NCI-H460 (cell line): Measurements from ENCODE around the gene MRPS22. TPM values are rescaled to one million over a fixed set of nuclear protein-coding genes. Genes with fewer than 3 reads are reported as not detected.

Experiments used
- DNase-seq: peaks from one replicate; pipeline ENCODE4 v3.0.0-alpha.2; 2016; ENCODE audit warnings: low read depth; ENCODE audit errors: extremely low read depth
- total RNA-seq: library from RNA; depleted of rRNA; stranded (reverse); fragments of >200 nt; shearing (Covaris generic); gene quantifications from 2 replicates; pipeline ENCODE4 v1.2.3, GENCODE V29; 2014

The MRPS22 gene
- total RNA-seq, 1 experiment from 2014 or later: 86.1 TPM

DNA sequence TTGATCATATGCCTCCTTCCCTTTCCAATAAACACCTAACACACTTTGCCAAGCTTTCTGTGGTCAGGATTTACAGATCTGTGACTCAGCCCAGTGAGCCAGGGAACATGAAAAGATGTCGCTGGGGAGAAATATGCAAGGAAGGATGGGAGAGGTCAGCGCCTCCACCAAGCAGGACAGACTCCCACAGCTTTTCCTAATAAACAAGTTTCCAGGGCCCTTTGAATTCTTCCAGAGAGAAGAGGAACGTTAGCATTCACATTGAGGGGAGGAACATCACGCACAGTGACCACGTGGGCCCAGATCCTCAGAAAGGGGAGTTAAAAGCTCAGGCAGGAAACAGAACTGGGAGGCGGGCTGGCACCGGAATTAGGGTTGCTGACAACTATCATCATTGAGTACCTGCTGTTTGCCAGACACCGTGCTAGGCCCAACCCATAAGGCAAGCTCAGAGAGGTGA, 33.3 kb upstream of the MRPS22 start:
- DNase-seq: no peak

- no peak for DNase-seq
These were observed 32.3 kb upstream of the MRPS22 start for GRCh38 chr3:139311557-139311956.

GRCh38 chr3:139312416-139312815, 31.4 kb upstream of the MRPS22 start:
- no peak for DNase-seq

- DNase-seq: no peak
These were observed 30.9 kb upstream of the MRPS22 start for GRCh38 chr3:139312959-139313358.

DNA sequence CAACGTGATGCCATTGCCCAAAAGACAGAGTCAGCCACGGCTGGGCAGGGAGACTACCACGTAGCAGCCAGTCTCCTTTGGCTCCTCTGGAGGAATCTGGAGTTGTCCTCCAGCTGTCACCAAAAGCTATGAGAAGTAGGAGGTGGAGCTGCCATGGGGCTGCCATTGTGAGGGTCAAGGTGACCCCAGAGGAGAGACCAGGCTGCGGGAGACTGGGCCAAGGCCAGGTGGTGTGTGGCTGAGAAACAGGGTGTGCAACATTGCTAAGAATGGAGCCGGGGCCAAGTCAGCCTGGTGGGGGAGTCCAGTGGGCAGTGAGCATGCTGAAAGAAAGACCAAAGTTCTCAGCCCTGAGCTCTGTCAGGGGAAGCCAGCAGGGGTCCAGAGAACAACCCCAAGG, 29.9 kb upstream of the MRPS22 start:
- no peak for DNase-seq

DNA sequence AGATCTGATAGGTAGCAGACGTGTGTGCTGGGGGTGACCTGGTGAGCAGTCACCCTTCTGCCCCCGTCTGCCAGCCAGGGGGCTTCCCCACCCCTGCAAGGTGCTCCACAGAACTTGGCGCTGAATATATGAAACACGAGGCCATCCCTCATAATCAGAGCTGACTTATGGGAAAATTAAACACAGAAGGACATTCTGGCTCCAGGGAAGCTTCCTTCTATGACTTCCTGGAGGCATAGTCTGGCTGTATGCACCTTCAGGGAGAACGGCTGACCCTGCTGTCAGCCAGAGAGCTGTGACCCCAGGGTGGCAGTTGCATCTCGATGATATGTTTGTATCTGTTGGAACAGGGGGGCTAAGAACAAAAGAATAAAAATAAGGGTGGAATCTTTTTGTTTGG, 26.6 kb upstream of the MRPS22 start:
- no peak for DNase-seq

DNA sequence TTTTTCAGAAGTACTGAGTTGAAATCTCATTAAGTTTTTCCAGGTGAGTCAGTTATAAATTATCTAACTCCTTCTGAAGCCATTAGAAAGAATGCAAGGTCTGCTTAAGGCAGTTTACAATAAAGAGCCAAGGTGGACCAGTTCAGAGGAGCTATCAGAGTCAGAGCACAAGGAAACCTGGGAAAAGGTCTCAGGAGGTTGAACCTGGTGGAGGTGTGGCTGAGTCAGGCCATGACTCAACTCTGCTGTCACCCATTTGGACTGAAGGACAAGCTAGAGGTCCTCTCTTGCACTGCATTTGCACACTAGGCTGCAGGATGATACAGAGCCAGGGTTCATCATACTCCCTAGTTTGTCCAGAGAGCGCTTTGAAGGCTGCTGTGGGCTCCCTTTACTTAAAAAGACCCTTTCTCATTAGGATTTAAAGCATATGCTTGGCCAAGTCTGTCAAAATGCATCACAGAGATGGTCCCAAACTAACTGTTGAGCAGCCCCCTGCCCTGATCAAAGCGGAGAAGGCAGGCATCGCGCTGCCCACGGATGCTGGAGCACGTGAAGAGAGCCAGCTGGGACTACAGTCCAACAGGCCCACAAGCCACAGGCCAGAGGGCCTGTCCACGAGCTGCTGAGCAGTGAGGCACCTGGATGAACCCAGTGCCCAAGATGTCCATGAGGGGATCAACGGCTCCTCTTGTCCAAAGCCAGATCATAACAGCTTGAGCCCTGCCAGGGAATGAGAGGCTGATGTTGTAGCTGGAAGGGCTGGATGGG, 26.0 kb upstream of the MRPS22 start:
- no peak for DNase-seq

DNA sequence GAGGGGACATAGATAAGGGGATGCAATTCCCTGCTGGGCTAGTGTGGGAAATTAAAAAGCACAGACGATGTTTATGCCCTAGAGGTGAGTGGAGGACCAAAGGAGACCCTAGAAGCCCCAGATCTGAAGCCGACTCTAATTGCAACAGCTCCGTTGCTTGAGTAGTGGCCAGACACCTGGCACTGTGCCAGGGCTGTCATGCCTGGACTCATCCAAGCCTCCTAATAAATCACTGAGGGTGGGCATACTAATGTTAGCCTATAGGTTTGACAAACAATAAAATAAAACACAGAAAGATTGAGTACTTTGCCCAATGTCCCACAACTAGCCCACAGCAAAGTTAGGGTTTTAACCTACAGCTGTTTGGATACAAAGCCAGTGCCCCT, 25.4 kb upstream of the MRPS22 start:
- DNase-seq: no peak

DNA sequence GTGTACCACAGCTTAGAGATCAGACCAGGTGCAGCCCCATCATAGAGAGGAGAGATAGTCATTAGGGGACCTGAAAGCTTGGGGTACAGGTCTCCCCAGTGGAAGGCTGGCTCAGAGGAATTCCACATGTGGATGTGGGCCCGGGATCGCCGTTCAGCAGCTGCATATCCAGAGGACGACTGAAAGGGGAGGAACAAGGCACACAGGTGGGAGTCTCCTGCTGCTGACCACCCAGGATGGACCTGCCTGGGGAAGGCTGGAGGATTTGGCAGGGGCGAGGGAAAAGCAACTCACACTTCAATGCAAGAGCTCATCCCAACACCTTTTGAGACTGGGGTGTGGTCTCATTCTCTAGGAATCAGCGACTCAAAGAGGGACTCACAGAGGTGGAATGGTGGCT, 25.0 kb upstream of the MRPS22 start:
- DNase-seq: no peak

DNA sequence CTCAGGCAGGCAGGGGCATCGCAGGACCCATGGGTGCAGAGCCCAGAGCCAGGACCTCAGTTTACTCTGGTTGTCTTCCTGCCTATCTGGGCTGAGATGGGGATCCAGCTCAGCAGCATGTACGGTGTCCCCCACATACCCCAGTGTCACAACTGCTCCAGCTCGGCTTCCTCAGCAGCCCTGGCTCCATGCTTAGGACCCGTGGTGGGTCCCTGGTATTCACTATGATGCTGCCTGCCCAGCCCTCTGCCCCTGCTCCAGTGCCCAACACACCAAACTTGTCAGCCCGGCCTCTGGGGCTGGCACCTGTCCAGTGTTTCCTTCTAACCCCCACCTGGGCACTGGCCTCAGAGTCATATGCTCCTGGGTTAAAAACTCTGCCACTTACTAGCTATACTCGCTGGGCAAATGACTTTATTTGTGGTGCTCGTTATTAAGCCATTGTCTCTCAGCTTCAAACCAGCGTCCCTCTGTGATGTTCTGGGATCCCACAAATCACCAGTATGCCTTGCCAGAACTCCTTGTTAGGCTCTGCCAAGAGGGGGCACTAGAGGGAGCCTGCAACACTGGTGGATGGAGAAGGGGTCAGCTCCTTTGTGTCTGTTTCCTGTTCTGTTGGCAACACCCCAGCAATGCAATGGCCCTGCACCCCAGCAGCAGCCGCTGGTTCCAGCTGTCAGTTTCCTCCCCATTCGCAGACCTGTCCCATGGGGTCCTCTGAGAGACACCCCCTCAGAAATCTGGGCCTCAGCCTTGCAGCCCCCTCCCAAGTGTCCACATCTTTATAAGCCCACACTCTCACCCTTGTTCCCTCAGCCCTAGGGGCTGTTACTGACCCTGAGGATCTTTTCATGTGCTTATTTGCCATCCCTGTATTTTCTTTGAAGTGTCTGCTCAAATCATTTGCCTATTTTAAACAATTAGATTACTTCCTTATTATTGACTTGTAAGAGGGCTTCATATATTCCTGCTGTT, 24.1 kb upstream of the MRPS22 start:
- DNase-seq: no peak

- no peak for DNase-seq
These were observed 23.1 kb upstream of the MRPS22 start for GRCh38 chr3:139320551-139321309.

DNA sequence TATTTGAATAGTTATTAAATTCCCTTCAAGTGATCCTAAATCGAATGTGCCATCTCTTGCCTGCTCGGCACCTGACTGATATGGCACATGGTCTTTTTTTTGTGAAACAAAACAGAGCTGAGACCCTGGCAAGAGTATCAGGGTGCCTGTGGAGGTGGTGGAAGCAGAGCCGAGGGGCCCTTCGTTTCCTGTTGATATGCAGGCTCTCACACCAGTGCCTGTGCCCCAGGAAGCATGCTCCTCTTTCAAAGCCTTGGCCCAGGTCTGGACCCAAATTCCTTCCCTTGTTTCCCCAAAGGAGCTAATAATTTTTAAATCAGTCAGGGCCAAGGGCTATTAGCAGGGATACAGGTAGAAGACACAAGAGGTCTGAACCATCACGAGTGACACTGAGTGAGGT, 21.5 kb upstream of the MRPS22 start:
- no peak for DNase-seq

DNA sequence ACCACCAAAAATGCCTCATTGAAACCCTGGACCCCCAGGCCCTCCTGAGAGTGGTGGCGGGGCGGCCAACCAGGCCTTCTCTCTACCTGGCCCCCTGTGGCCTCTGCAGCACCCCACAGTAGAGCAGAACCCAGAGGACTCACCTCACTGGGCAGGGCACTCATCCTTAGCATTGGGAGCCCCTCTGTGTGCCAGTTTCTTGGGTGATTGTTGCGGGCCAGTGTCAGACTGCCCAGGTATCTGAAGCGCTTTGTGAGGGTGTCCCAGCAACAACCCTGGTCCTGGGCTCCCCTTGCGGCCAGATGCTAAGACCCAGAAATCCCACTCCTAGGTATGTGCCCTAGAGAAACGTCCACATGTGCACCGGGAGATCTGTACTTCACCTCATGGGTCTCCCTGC, 20.7 kb upstream of the MRPS22 start:
- no peak for DNase-seq

GRCh38 chr3:139324456-139324855, 19.4 kb upstream of the MRPS22 start:
- no peak for DNase-seq

GRCh38 chr3:139325551-139325950, 18.3 kb upstream of the MRPS22 start:
- no peak for DNase-seq

GRCh38 chr3:139326131-139326530, 17.7 kb upstream of the MRPS22 start:
- no peak for DNase-seq

DNA sequence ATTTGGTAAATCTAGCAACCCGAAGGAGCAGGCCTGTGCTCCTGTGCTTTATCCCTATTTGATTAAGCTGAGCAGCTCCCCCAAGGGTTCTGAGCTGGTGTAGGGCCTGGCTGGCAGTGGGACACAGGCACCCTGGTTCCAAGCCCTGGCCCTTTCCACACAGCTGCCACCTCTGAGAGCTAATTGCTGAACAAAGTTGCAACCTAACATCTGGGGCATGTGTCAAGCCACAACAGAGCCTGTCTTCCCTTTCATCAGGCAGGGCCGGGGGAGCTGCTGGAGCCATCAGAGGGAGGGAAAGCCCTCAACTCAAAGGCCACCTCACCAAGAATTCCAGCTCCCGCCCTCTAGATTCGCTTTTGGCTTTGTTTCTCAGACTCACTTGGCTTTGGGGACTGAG, 17.1 kb upstream of the MRPS22 start:
- DNase-seq: no peak

- DNase-seq: no peak
These were observed 16.6 kb upstream of the MRPS22 start for GRCh38 chr3:139327231-139327630.

DNA sequence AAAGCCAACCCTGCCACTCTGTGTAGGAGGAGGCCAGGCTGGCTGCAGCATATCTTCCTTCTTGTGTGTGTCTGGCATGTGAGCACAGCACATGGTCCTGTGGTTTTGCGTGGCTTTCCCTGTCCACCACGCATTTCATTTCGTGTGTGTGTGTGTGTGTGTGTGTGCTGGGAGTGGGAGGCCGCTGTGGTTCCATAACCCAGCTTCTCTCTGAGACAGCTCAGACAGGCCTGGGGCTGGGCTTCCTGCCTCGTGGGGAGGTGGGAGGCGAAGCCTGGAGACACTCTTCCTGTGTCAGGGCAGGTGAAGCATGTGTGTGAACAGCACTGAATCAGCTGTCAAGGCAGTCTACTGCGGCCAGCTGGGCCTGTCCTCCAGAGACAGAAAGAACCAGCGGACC, 16.0 kb upstream of the MRPS22 start:
- no peak for DNase-seq

- DNase-seq: no peak
These were observed 15.5 kb upstream of the MRPS22 start for GRCh38 chr3:139328356-139328755.

- peak; percentile 76 for DNase-seq
These were observed 14.4 kb upstream of the MRPS22 start for GRCh38 chr3:139329364-139329850.
